CD8-positive, alpha-beta memory T cell (primary cell): Measurements from ENCODE around the gene TMC2. TPM values are rescaled to one million over a fixed set of nuclear protein-coding genes. Genes with fewer than 3 reads are reported as not detected.
"Not testable (repeated sequence)": the region's sequence is repeated elsewhere in the genome, so short reads cannot be mapped to it uniquely, and the experiment has no call there.

ENCODE experiments used
- CTCF ChIA-PET: fragments of 350-600 bp; sonication (Branson Sonifier 250); formaldehyde crosslinking; loops from one replicate; lab custom pipeline; 2021; ENCODE audit warnings: antibody characterized with exemption; lab: Charles Lee
- POLR2A ChIA-PET: fragments of 350-600 bp; sonication (Branson Sonifier 250); formaldehyde crosslinking; loops from one replicate; lab custom pipeline; 2021; ENCODE audit warnings: antibody characterized with exemption; lab: Charles Lee
- DNase-seq, 5 donors: peaks; one replicate each; pipeline versions ENCODE4 v3.0.0 to v3.0.0-alpha.2; 2020 to 2022; ENCODE audit warnings: mixed read lengths in 1 of 5
- H3K27ac ChIP-seq: one replicate; pipeline ENCODE4 v1.7.0; 2013; ENCODE audit warnings: low read depth, mild to moderate bottlenecking, low read length, moderate library complexity
- H3K27me3 ChIP-seq: 2 replicates; pipeline ENCODE4 v1.7.0; 2013; ENCODE audit warnings: low read length, mild to moderate bottlenecking; ENCODE audit not compliant: insufficient read depth, poor library complexity, severe bottlenecking
- H3K36me3 ChIP-seq: 2 replicates; pipeline ENCODE4 v1.7.0; 2013; ENCODE audit warnings: mild to moderate bottlenecking, low read length, moderate library complexity; ENCODE audit not compliant: insufficient read depth
- H3K4me1 ChIP-seq: 2 replicates; pipeline ENCODE4 v1.7.0; 2013; ENCODE audit warnings: mild to moderate bottlenecking, low read length, moderate library complexity; ENCODE audit not compliant: insufficient read depth
- H3K4me3 ChIP-seq: 2 replicates; pipeline ENCODE4 v1.7.0; 2013; ENCODE audit warnings: mild to moderate bottlenecking, low read length
- H3K9me3 ChIP-seq: 2 replicates; pipeline ENCODE4 v1.7.0; 2013; ENCODE audit warnings: mild to moderate bottlenecking, low read length
- H3K27ac Mint-ChIP-seq, 8 donors: one replicate each; pipeline ENCODE4 v1.8.0; 2020 to 2021; ENCODE audit warnings: mixed read lengths in 8 of 8, mild to moderate bottlenecking in 6 of 8, inconsistent platforms in 3 of 8, moderate library complexity in 3 of 8
- H3K27me3 Mint-ChIP-seq, 2 donors: one replicate each; pipeline ENCODE4 v1.8.0; 2020 to 2021; ENCODE audit warnings: mixed read lengths in 2 of 2, mild to moderate bottlenecking in 1 of 2, moderate library complexity in 1 of 2
- H3K36me3 Mint-ChIP-seq, 3 donors: one replicate each; pipeline ENCODE4 v1.8.0; 2020 to 2021; ENCODE audit warnings: mixed read lengths in 3 of 3, inconsistent platforms in 1 of 3, mild to moderate bottlenecking in 1 of 3
- H3K4me1 Mint-ChIP-seq, 3 donors: one replicate each; pipeline ENCODE4 v1.8.0; 2020 to 2021; ENCODE audit warnings: mixed read lengths in 3 of 3, inconsistent platforms in 1 of 3, mild to moderate bottlenecking in 1 of 3
- H3K4me3 Mint-ChIP-seq, 7 donors: one replicate each; pipeline ENCODE4 v1.8.0; 2020 to 2021; ENCODE audit warnings: mixed read lengths in 7 of 7, mild to moderate bottlenecking in 6 of 7, moderate library complexity in 4 of 7, inconsistent platforms in 2 of 7
- H3K9me3 Mint-ChIP-seq, 5 donors: one replicate each; pipeline ENCODE4 v1.8.0; 2020 to 2022; ENCODE audit warnings: mixed read lengths in 5 of 5, mild to moderate bottlenecking in 3 of 5, moderate library complexity in 2 of 5, inconsistent platforms in 1 of 5
- polyA plus RNA-seq: library from polyadenylated mRNA; unstranded; fragments of 300-500 nt; fragmentation: Illumina TruSeq; gene quantifications from one replicate; pipeline ENCODE4 v1.2.3, GENCODE V29; 2021
- total RNA-seq, 2 experiments: library from RNA; stranded (reverse); gene quantifications; one replicate each; pipeline ENCODE4 v1.2.3, GENCODE V29; 2021

TMC2 gene
- total and polyA plus RNA-seq, 3 experiments from 2014 or later = not detected

DNA sequence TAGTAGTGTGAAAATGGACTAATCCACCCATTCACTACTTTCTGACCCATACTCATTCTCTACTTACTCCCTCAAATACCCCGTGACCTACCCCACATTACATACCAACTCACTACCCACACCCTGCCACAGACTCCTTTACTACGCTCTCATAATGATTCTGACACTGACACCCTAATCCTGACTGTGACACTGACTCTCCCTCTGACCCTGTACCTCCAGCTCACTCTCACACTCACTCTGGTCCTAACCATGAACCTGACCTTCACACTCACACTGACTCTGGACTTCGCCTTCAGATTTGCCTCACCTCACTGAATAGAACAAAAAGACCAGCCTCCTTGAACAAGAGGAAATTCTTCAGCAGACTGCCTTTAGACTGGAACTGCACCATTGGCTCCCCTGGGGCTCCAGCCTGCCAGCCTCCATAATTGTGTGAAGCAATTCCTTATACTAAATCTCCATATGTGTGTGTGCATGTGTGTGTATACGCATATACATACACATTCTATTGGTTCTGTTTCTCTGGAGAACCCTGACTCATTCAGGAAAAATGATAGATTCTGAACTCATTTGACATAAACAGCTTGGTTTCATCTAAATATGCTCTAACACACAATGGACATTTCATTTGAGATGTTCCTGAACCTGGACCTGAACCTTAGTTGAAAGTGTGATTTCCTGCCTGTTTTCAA, 17.1 kb upstream of the TMC2 start:
- ChIA-PET POLR2A (no interaction called here), CTCF (interaction anchor here (1.5 kb wide), 1 partner anchor 9 kb away, joined by 6 read pairs; no protein-coding TSS in a partner anchor)
- Histone ChIP-seq H3K4me1 (peaks cover 5% of the 10 kb centered on the region), H3K36me3 (no peaks in the 10 kb centered on the region), H3K27ac (no peak overlapping the region), H3K9me3 (no peaks in the 10 kb centered on the region), H3K4me3 (no peak overlapping the region), H3K27me3 (no peaks in the 10 kb centered on the region)
- Mint-ChIP-seq H3K4me1 (peaks cover 4 to 8% (median 7%) of the 10 kb centered on the region in 3 donors), H3K36me3 (no peaks in the 10 kb centered on the region), H3K27me3 (peaks cover 0 to 1% of the 10 kb centered on the region in 2 donors), H3K4me3 (no peak overlapping the region), H3K27ac (no peak overlapping the region), H3K9me3 (no peaks in the 10 kb centered on the region)
- DNase-seq = no peak

DNA sequence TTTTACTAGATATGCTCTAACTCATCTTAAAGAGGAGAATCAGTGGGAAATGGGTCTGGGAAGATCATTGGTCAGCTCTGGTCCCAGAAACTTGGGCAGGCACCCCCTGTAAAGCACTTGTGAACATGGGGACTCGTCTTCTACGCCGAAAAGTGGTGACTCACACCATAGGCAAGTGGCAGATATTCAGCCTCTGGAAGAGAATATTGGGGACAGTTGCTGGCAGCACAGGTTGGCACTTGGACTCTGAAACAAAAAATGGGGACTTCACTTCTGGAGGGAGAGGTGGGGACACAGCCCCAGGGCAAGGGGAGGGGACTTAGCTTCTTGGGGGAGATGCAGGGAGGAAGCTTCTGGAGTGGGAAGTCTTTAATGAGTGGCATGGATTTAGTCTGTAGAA, 15.8 kb upstream of the TMC2 start:
- Mint-ChIP-seq H3K27me3 (peaks cover 0 to 1% of the 10 kb centered on the region in 2 donors), H3K27ac (no peak overlapping the region), H3K4me3 (peak overlapping the region in 1 of 7 donors; percentile 49), H3K9me3 (no peaks in the 10 kb centered on the region), H3K4me1 (peaks cover 12 to 17% (median 13%) of the 10 kb centered on the region in 3 donors), H3K36me3 (peaks cover 0 to 3% (median 0%) of the 10 kb centered on the region in 3 donors)
- CTCF ChIA-PET = interaction anchor here (0.8 to 5.8 kb wide), 4 partner anchors 8 to 67 kb away, joined by 3 to 89 read pairs (median 4); partner anchors contain the start of gene ZNF343
- peaks cover 5% of the 10 kb centered on the region for H3K4me1 ChIP-seq
- POLR2A ChIA-PET = no interaction called here
- no peak for DNase-seq
- H3K9me3 ChIP-seq = no peaks in the 10 kb centered on the region
- no peaks in the 10 kb centered on the region for H3K36me3 ChIP-seq
- H3K27me3 ChIP-seq = no peaks in the 10 kb centered on the region
- H3K27ac ChIP-seq = no peak overlapping the region
- H3K4me3 ChIP-seq = no peak overlapping the region

DNA sequence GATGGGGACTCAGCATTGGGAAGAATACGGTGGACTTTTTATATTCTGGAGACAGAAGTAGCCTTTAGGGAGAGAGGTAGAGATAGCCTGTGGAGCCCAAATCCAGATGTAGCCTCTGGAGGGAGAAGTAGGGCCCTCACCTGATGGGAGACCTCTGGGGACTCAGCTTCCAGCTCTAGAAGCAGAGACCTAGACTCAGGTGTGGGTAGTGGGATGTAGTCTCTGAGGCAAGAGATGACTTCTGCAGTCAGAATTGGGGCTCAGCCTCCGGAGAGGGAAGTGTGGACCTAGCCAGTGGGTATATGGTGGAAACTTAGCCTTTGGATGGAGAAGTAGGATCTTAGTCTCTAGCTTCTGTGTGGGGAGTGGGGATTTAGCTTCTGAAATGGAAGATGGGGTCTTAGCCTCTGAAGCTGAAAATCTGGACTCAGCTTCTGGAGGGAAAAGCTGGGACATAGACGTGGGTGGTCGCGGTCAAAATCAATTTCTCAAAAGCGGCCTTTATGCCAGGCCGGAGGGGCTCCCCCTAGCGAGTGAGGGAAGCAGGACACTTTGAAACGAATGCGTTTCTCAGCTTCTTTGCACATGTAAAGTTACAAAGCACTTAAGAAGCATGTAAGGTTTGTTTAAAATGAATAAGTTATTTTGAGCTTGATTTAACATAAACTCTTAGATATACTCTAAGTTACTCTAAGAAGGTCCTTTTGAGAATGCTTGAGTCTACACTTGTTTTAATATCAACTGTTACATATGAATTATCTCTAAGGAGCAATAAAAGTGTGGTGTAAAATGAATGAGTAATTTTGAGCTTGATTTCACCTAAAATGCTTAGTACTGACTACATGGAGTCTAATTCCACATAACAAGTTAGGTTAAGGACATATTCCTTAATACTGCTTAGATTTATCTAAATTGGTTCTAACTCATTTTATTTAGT, 14.7 kb upstream of the TMC2 start:
- H3K27ac ChIP-seq = no peak overlapping the region
- peak overlapping the region in 1 of 8 donors; percentile 27 for H3K27ac Mint-ChIP-seq
- H3K4me1 Mint-ChIP-seq = peaks cover 12 to 19% (median 13%) of the 10 kb centered on the region in 3 donors
- H3K36me3 ChIP-seq = no peaks in the 10 kb centered on the region
- DNase-seq = peak; percentile 23 to 65 (median 45)
- H3K27me3 ChIP-seq = no peaks in the 10 kb centered on the region
- peaks cover 0 to 1% of the 10 kb centered on the region in 2 donors for H3K27me3 Mint-ChIP-seq
- H3K4me1 ChIP-seq = peaks cover 5% of the 10 kb centered on the region
- ChIA-PET CTCF (interaction anchor here (0.9 to 5.8 kb wide), 17 partner anchors 9 to 153 kb away, joined by 3 to 89 read pairs (median 5); partner anchors contain the start of genes IDH3B, NOP56, SNRPB and ZNF343), POLR2A (interaction anchor here (1.2 to 1.4 kb wide), 2 partner anchors 13 to 131 kb away, joined by 4 read pairs; partner anchors contain the start of genes NOP56 and ZNF343)
- no peaks in the 10 kb centered on the region for H3K9me3 ChIP-seq
- peak overlapping the region in 2 of 7 donors; percentile 5 to 52 for H3K4me3 Mint-ChIP-seq
- H3K4me3 ChIP-seq = no peak overlapping the region
- no peaks in the 10 kb centered on the region for H3K9me3 Mint-ChIP-seq
- peaks cover 0 to 3% (median 0%) of the 10 kb centered on the region in 3 donors for H3K36me3 Mint-ChIP-seq

DNA sequence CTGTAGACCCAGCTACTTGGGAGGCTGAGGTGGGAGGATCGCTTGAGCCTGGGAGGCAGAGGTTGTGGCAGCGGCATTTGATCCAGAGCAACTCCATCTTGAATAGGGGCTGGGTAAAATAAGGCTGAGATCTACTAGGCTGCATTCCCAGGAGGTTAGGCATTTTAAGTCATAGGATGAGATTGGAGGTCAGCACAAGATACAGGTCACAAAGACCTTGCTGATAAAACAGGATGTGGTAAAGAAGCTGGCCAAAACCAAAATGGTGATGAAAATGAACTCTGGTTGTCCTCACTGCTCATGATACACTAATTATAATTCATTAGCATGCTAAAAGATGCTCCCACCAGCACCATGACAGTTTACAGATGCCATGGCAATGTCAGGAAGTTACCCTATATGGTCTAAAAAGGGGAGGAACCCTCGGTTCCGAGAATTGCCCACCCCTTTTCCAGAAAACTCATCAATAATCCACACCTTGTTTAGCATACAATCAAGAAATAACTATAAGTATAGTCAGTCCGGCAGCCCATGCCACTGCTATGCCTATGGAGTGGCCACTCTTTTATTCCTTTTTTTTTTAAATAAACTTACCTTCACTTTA, 13.4 kb upstream of the TMC2 start:
- not testable (repeated sequence) for H3K27ac Mint-ChIP-seq, H3K4me1 ChIP-seq, H3K36me3 ChIP-seq, H3K9me3 Mint-ChIP-seq, DNase-seq, H3K36me3 Mint-ChIP-seq, H3K27me3 Mint-ChIP-seq, H3K4me3 ChIP-seq, H3K9me3 ChIP-seq, H3K27ac ChIP-seq, H3K27me3 ChIP-seq
- CTCF ChIA-PET = interaction anchor here (0.8 to 5.8 kb wide), 11 partner anchors 12 to 152 kb away, joined by 3 to 89 read pairs (median 5); partner anchors contain the start of genes IDH3B and ZNF343
- POLR2A ChIA-PET = interaction anchor here (1.4 kb wide), 1 partner anchor 15 kb away, joined by 4 read pairs; the partner anchor contains the start of gene ZNF343
- peaks cover 12 to 19% (median 13%) of the 10 kb centered on the region in 3 donors for H3K4me1 Mint-ChIP-seq
- peak overlapping the region in 2 of 7 donors; percentile 32 to 48 for H3K4me3 Mint-ChIP-seq

DNA sequence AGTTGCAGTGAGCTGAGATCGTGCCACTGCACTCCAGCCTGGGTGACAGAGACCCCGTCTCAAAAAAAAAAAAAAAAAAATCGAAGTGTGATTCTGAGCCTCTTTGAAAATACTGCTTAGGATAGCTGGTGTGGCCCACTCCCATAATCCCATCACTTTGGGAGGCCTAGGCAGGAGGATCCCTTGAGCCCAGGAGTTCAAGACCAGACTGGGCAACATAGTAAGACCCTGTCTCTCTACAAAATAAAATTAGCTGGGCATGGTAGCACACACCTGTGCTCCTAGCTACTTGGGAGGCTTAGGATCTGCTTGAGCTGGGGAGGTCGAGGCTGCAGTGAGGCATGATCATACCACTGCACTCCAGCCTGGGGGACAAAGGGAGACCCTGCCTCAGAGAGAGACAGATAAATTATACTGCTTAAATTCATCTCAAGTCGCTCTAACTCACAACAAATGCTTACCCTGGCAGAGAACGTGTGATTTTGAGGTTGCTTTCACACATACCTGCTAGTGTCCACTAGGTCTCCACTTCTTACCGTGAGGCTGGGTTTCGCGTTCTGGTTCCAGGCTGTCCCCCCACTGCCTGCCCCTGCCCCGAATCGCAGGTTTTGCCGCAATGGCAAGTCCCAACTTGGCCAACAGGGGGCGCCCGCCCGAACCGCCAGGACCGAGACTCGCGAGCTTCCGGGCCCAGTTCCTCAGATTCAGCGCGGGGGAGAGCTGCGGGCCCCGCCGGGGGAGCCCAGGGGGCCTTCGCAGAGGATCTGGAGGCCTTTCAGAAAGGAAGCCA, 12.3 kb upstream of the TMC2 start:
- H3K27ac ChIP-seq = peak overlapping the region; percentile 83
- ChIA-PET CTCF (interaction anchor here (0.6 to 5.8 kb wide), 17 partner anchors 9 to 149 kb away, joined by 3 to 89 read pairs (median 4); partner anchors contain the start of genes IDH3B, NOP56, SNRPB and ZNF343), POLR2A (interaction anchor here (1.6 to 1.9 kb wide), 2 partner anchors 54 to 127 kb away, joined by 5 to 11 read pairs; partner anchors contain the start of gene SNRPB)

DNA sequence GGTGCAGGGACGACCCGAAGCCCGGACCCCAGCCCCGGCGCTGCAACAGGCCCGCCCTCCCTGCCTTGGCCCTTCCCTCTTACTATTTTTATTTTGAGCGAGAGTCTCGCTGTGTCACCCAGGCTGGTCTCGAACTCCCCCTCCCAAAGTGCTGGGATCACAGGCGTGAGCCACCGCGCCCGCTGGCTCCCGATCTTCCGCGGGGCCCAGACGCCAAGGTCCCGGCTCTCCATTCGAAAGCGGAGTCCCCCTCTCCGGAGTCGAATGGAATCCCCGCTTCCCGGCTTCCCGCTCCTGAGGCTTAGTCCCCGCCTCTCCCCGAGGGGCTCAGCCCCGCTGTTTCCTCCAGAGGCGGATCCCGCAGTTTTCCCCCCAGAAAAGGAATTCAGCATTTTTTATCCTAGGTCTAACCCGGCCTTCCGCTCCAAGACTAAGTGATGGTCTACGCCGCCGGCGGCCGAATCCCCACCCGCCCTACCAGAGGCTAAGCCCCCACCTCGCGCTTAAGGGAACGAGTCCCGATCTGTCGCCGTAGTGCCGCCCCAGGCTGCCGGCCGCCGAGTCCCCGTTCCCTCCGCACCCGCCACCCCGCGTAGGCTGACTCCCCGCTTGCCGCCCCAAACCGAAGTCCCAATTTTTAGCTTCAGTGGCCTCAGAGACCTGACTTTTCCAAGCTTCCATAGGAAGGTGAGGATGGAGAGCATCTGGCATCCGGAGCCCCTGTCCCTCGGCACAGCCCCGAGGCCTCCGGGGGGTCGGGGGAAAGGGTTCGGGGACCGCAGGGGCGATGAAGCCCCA, 11.5 kb upstream of the TMC2 start:
- ChIA-PET CTCF (interaction anchor here (0.6 to 5.8 kb wide), 14 partner anchors 8 to 149 kb away, joined by 3 to 89 read pairs (median 4); partner anchors contain the start of genes IDH3B, NOP56, SNRPB and ZNF343), POLR2A (interaction anchor here (1.6 to 1.9 kb wide), 2 partner anchors 55 to 127 kb away, joined by 5 to 11 read pairs; partner anchors contain the start of gene SNRPB)
- Mint-ChIP-seq H3K4me1 (peaks cover 18 to 23% (median 19%) of the 10 kb centered on the region in 3 donors), H3K27me3 (peaks cover 0 to 1% of the 10 kb centered on the region in 2 donors), H3K4me3 (peak overlapping the region; percentile 73 to 96 (median 92)), H3K36me3 (peaks cover 0 to 3% (median 0%) of the 10 kb centered on the region in 3 donors), H3K27ac (peak overlapping the region; percentile 3 to 93 (median 87)), H3K9me3 (no peaks in the 10 kb centered on the region)
- H3K27me3 ChIP-seq = no peaks in the 10 kb centered on the region
- peak overlapping the region; percentile 84 for H3K4me3 ChIP-seq
- peaks cover 5% of the 10 kb centered on the region for H3K4me1 ChIP-seq
- peak in 4 of 5 donors; percentile 12 to 51 (median 23) for DNase-seq
- H3K27ac ChIP-seq = peak overlapping the region; percentile 83
- no peaks in the 10 kb centered on the region for H3K9me3 ChIP-seq
- H3K36me3 ChIP-seq = no peaks in the 10 kb centered on the region

More for the DNA sequence above, 12.3 kb upstream of the TMC2 start:
- peak; percentile 85 to 92 (median 87) for DNase-seq
- no peaks in the 10 kb centered on the region for H3K9me3 Mint-ChIP-seq
- peaks cover 0 to 3% (median 0%) of the 10 kb centered on the region in 3 donors for H3K36me3 Mint-ChIP-seq
- H3K4me3 Mint-ChIP-seq = peak overlapping the region; percentile 73 to 96 (median 92)
- H3K27me3 Mint-ChIP-seq = peaks cover 0 to 1% of the 10 kb centered on the region in 2 donors
- Histone ChIP-seq H3K36me3 (no peaks in the 10 kb centered on the region), H3K4me1 (peaks cover 5% of the 10 kb centered on the region), H3K4me3 (peak overlapping the region; percentile 84), H3K27me3 (no peaks in the 10 kb centered on the region), H3K9me3 (no peaks in the 10 kb centered on the region)
- H3K4me1 Mint-ChIP-seq = peaks cover 12 to 19% (median 13%) of the 10 kb centered on the region in 3 donors
- peak overlapping the region in 7 of 8 donors; percentile 3 to 86 (median 75) for H3K27ac Mint-ChIP-seq
